K562 (cell line): ENCODE results near the gene ATP2A1. TPM values are rescaled to one million over a fixed set of nuclear protein-coding genes. Genes with fewer than 3 reads are reported as not detected.
A peak's percentile ranks its signal among the peaks of the same experiment; 100 is the strongest.

Experiments used
- CBX8 ChIP-seq: fragments of 200-600 bp; sonication (generic); IDR thresholded peaks from 2 replicates; pipeline ENCODE4 v1.6.1; 2012; ENCODE audit warnings: borderline replicate concordance, mixed run types, low read depth, mild to moderate bottlenecking, moderate library complexity, mixed read lengths, low read length, control low read depth, inconsistent platforms; ENCODE audit not compliant: poor library complexity, severe bottlenecking; ENCODE audit errors: extremely low read depth
- CHD2 ChIP-seq: IDR thresholded peaks from 2 replicates; pipeline ENCODE4 v1.6.1; 2011; ENCODE audit warnings: low read depth, low read length
- E2F3 ChIP-seq: fragments of 250-450 bp; sonication (Bioruptor Pico); IDR thresholded peaks from 2 replicates; pipeline ENCODE4 v1.4.0; 2020; ENCODE audit warnings: mild to moderate bottlenecking
- FOXJ2 ChIP-seq: fragments of 200-800 bp; sonication (Bioruptor generic); IDR thresholded peaks from 2 replicates; pipeline ENCODE4 v1.6.1; 2016; ENCODE audit warnings: missing genetic modification characterization, missing compliant biosample characterization
- KLF16 ChIP-seq: IDR thresholded peaks from 2 replicates; pipeline ENCODE4 v1.6.1; 2016; ENCODE audit warnings: antibody characterized with exemption
- LCOR ChIP-seq: sonication (generic); formaldehyde crosslinking; IDR thresholded peaks from 2 replicates; pipeline ENCODE4 v1.8.0; 2022; ENCODE audit warnings: mild to moderate bottlenecking, missing genetic modification reagents
- NBN ChIP-seq: fragments of 450-650 bp; IDR thresholded peaks from 2 replicates; pipeline ENCODE4 v1.6.1; 2016; ENCODE audit warnings: low read depth, mild to moderate bottlenecking
- SRF ChIP-seq, 2 experiments: fragments of 250-450, 450-650 bp in 1 of 2; sonication (Bioruptor Pico) in 1 of 2; sonication (generic) in 1 of 2; formaldehyde crosslinking; IDR thresholded peaks; 2 replicates each; pipeline versions ENCODE4 v1.5.0 to v1.5.1; 2020 to 2022; ENCODE audit warnings: mild to moderate bottlenecking in 1 of 2, missing genetic modification reagents in 1 of 2
- STAG1 ChIP-seq: sonication (generic); formaldehyde crosslinking; IDR thresholded peaks from 2 replicates; pipeline ENCODE4 v1.5.0; 2020; ENCODE audit warnings: missing genetic modification reagents, borderline replicate concordance
- TBL1XR1 ChIP-seq, 2 experiments: IDR thresholded peaks; 2 replicates each; pipeline ENCODE4 v1.6.1; 2012; ENCODE audit warnings: improper control_type of control experiment in 2 of 2, low read length in 2 of 2, mild to moderate bottlenecking in 1 of 2
- ZFP1 ChIP-seq: fragments of 450-650 bp; formaldehyde crosslinking; IDR thresholded peaks from 2 replicates; pipeline ENCODE4 v1.4.0; 2020; ENCODE audit warnings: mild to moderate bottlenecking, mixed read lengths
- ZNF316 ChIP-seq: fragments of 450-650 bp; IDR thresholded peaks from 2 replicates; pipeline ENCODE4 v1.6.1; 2016
- polyA plus RNA-seq, 8 experiments: library from polyadenylated mRNA; depleted of rRNA in 4 of 8; stranded (reverse) in 5 of 8; unstranded in 3 of 8; fragments of >200 nt; fragmentation: Nextera tagmentation in 2 of 8; fragmentation: Illumina TruSeq in 1 of 8; extraction: Ambion mirVana in 2 of 8; extraction: Trizol in 1 of 8; gene quantifications; 2 replicates each; pipeline versions ENCODE4 v1.2.1 to v1.2.3, GENCODE V29; 2011 to 2014; ENCODE audit warnings: inconsistent platforms in 1 of 8, missing spikeins in 1 of 8
- total RNA-seq, 7 experiments: library from RNA; depleted of rRNA in 6 of 7; stranded (reverse); fragments of >200 nt in 6 of 7; fragmentation: Illumina TruSeq in 2 of 7; extraction: Trizol in 2 of 7; gene quantifications; 2 replicates each; pipeline versions ENCODE4 v1.2.1 to v1.2.3, GENCODE V29; 2011 to 2021; ENCODE audit warnings: low replicate concordance in 1 of 7
- TF ChIP-seq, protein P1 (sequence below), 2 experiments: fragments of 450-650 bp in 1 of 2; sonication (generic) in 1 of 2; formaldehyde crosslinking in 1 of 2; IDR thresholded peaks; 2 replicates each; pipeline versions ENCODE4 v1.7.1 to v1.9.0; 2016 to 2022; ENCODE audit warnings: inconsistent platforms in 1 of 2, mild to moderate bottlenecking in 1 of 2, missing genetic modification reagents in 1 of 2
- TF ChIP-seq, protein P2 (sequence below): fragments of 250-450 bp; sonication (Bioruptor Pico); IDR thresholded peaks from 2 replicates; pipeline ENCODE4 v1.8.0; 2021; ENCODE audit warnings: borderline replicate concordance, mild to moderate bottlenecking, moderate library complexity; ENCODE audit not compliant: poor library complexity, severe bottlenecking
- TF ChIP-seq, protein P3 (sequence below): fragments of 450-650 bp; IDR thresholded peaks from 2 replicates; pipeline ENCODE4 v1.6.1; 2017; ENCODE audit warnings: mild to moderate bottlenecking, moderate library complexity

ATP2A1 gene
- total and polyA plus RNA-seq, 9 of the 15 experiments (the other 6 are each of a cell fraction or from before 2014, with no cell fraction given), result 0.25 to 2.6 (median 0.65) TPM

DNA sequence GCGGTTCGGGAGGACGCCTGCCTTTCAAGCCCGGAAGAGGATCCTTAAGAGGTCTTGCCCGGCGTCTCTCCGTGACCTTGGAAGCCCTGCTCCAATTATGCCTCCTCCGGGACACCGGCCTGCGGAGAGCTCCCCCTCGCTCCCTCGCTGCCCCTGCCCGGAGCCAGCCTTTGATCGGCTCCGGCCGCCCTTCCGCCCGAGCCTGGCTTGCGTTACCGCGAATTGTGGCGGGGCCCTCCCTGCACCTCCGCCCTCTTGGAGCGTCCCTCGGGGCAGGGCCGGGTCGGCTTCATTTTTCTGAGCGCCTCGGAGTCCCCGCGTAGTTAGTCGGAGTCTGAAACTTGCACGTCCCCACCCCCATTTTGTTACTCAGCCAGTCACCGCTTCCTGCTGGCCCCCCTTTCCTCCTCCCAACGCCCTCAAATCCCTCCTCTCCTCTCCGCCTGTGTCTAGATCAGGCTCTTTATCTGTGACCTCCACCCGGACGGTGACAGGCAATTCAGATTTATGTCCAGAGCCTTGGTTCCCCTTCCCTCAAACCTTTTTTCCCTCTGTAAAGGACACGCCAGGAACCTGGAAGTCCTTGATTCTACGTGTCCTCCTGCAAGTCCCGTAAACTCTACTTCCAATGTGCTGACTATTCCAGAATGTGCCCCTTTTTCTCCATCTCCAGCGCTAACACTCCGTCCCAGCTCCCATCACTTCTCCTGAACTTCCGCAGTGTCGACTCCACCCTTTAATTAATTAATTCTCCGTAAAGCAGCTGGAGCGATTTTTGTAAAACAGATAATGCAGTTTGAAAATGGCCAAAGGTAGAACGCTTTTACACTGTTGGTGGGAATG lies 47.3 kb downstream of the ATP2A1 start (continued):
- TF ChIP-seq, protein P1, sequence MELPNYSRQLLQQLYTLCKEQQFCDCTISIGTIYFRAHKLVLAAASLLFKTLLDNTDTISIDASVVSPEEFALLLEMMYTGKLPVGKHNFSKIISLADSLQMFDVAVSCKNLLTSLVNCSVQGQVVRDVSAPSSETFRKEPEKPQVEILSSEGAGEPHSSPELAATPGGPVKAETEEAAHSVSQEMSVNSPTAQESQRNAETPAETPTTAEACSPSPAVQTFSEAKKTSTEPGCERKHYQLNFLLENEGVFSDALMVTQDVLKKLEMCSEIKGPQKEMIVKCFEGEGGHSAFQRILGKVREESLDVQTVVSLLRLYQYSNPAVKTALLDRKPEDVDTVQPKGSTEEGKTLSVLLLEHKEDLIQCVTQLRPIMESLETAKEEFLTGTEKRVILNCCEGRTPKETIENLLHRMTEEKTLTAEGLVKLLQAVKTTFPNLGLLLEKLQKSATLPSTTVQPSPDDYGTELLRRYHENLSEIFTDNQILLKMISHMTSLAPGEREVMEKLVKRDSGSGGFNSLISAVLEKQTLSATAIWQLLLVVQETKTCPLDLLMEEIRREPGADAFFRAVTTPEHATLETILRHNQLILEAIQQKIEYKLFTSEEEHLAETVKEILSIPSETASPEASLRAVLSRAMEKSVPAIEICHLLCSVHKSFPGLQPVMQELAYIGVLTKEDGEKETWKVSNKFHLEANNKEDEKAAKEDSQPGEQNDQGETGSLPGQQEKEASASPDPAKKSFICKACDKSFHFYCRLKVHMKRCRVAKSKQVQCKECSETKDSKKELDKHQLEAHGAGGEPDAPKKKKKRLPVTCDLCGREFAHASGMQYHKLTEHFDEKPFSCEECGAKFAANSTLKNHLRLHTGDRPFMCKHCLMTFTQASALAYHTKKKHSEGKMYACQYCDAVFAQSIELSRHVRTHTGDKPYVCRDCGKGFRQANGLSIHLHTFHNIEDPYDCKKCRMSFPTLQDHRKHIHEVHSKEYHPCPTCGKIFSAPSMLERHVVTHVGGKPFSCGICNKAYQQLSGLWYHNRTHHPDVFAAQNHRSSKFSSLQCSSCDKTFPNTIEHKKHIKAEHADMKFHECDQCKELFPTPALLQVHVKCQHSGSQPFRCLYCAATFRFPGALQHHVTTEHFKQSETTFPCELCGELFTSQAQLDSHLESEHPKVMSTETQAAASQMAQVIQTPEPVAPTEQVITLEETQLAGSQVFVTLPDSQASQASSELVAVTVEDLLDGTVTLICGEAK (IDR thresholded peaks at IDR 0.05), result peak; percentile 56; the same call in 1 of the 2 replicates
- TF ChIP-seq, protein P1 (CRISPR knock-in tag; IDR thresholded peaks at IDR 0.05), result no peak
- 0 out of 4 replicates have a peak, but pooled peaks of 1 of the 2 experiments have one; percentile 48 for TF ChIP-seq SRF (CRISPR knock-in tag; IDR thresholded peaks at IDR 0.05)
- TF ChIP-seq KLF16, result peak; percentile 58; the same call in 1 of the 2 replicates
- peak; percentile 61; the same call in 1 of the 2 replicates for TF ChIP-seq LCOR (CRISPR knock-in tag)
- 0 out of 2 replicates have a peak, but pooled peaks have one; percentile 28 for TF ChIP-seq E2F3
- TF ChIP-seq, protein P2, sequence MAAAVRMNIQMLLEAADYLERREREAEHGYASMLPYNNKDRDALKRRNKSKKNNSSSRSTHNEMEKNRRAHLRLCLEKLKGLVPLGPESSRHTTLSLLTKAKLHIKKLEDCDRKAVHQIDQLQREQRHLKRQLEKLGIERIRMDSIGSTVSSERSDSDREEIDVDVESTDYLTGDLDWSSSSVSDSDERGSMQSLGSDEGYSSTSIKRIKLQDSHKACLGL, result no peak
- no peak for TF ChIP-seq FOXJ2 (tag)
- peak; percentile 36 for TF ChIP-seq CHD2
- TF ChIP-seq CBX8, result no peak
- peak in 1 of 2 experiments; percentile 69; a peak in 1 of 4 replicates for TF ChIP-seq TBL1XR1 (IDR thresholded peaks at IDR 0.05; ENCODE audit: low read length in 2 of 2)
- peak; percentile 90 for TF ChIP-seq NBN
- TF ChIP-seq, protein P3, sequence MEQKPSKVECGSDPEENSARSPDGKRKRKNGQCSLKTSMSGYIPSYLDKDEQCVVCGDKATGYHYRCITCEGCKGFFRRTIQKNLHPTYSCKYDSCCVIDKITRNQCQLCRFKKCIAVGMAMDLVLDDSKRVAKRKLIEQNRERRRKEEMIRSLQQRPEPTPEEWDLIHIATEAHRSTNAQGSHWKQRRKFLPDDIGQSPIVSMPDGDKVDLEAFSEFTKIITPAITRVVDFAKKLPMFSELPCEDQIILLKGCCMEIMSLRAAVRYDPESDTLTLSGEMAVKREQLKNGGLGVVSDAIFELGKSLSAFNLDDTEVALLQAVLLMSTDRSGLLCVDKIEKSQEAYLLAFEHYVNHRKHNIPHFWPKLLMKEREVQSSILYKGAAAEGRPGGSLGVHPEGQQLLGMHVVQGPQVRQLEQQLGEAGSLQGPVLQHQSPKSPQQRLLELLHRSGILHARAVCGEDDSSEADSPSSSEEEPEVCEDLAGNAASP, result no peak
- TF ChIP-seq ZNF316, result peak; percentile 81
- TF ChIP-seq STAG1 (CRISPR knock-in tag), result no peak
- peak; percentile 61; the same call in 1 of the 2 replicates for TF ChIP-seq ZFP1 (CRISPR knock-in tag)
